ENCODE measurements around the gene CEP95. TPM values are rescaled to one million over a fixed set of nuclear protein-coding genes. Genes with fewer than 3 reads are reported as not detected.
"Not testable (repeated sequence)": the region's sequence is repeated elsewhere in the genome, so short reads cannot be mapped to it uniquely, and the experiment has no call there.

The CEP95 gene
- total RNA-seq, 6 experiments from 2014 or later, result 9.0 to 13.0 (median 11.5) TPM

DNA sequence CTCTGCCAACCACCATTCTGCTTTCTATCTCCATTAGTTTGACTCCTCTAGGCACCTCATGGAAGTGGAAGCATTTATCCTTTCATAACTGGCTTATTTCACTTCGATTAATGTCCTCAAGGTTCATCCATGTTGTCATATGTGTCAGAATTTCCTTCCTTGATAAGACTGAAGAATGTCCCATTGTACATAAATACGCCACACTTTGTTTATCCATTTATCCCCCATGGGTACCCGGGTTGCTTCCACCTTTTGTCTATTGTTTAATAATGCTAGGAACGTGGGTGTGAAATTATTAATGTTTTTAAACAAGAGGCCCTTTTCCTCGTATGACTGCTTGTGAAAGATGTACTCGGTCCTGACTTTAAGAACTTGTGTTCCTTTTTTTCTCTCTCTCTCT, 45.0 kb upstream of the CEP95 start:
- Mint-ChIP-seq H3K27ac (no peak overlapping the region), H3K36me3 (ENCODE audit: low read depth) (no peaks in the 10 kb centered on the region), H3K4me3 (no peak overlapping the region), H3K9me3 (no peaks in the 10 kb centered on the region), H3K27me3 (ENCODE audit: insufficient read depth) (peaks cover 5% of the 10 kb centered on the region; the same call in 1 of the 2 replicates), H3K4me1 (ENCODE audit: low read depth) (peaks cover 28% of the 10 kb centered on the region)
- DNase-seq, result no peak
- no peak for TF ChIP-seq CTCF (IDR thresholded peaks at IDR 0.05)

DNA sequence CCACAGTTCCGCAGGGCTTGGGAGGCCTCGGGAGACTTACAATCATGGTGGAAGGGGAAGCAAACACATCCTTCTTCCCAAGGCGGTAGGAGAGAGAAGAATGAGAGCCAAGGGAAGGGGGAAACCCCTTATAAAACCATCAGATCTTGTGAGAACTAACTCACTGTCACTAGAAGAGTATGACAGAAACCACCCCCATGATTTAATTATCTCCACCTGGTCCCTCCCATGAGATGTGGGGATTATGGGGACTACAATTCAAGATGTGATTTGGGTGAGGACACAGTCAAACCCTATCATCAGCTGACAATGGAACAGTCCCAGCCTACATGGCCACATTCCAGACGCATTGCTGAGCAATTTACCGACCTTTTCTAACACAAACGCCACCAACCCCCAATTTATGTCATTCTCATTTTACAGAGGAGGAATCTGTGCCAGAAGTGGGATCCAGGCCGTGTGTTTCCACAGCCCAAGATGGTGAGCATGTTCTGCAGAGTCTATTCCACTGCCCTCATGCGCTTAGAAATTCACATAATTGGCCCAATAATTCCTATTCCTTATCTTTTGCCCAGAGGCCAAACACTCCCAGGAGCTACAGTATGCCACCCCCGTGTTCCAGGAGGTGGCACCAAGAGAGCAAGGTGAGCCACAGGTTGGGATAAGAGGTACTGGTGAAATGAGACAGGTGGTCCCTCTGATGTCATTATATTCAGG, 40.6 kb upstream of the CEP95 start:
- Mint-ChIP-seq H3K4me3 (no peak overlapping the region), H3K9me3 (no peaks in the 10 kb centered on the region), H3K27me3 (ENCODE audit: insufficient read depth) (peaks cover 7% of the 10 kb centered on the region), H3K27ac (no peak overlapping the region), H3K36me3 (ENCODE audit: low read depth) (no peaks in the 10 kb centered on the region), H3K4me1 (ENCODE audit: low read depth) (peaks cover 16% of the 10 kb centered on the region)
- DNase-seq, result no peak
- no peak for TF ChIP-seq CTCF (IDR thresholded peaks at IDR 0.05)

DNA sequence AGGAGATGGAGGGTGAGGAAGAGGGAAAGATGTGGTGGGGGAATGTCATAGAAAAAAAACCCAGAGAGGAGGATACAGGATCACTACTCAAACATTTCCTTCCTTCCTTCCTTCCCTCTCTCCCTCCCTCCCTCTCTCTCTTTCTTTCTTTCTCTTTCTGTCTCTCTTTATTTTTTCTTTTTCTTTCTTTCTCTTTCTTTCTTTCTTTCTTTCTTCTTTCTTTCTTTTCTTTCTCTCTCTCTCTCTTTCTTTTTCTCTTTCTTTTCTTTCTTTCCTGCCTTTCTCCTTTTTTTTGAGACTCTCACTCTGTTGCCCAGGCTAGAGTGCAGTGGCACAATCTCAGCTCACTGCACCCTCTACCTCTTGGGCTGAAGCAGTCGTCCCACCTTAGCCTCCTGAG, 39.9 kb upstream of the CEP95 start:
- not testable (repeated sequence) for H3K36me3 Mint-ChIP-seq (ENCODE audit: low read depth); DNase-seq; H3K4me3 Mint-ChIP-seq; H3K27ac Mint-ChIP-seq; H3K27me3 Mint-ChIP-seq (ENCODE audit: insufficient read depth); H3K9me3 Mint-ChIP-seq
- H3K4me1 Mint-ChIP-seq (ENCODE audit: low read depth), result peaks cover 16% of the 10 kb centered on the region

- no peak overlapping the region for H3K27ac Mint-ChIP-seq
- H3K27me3 Mint-ChIP-seq (ENCODE audit: insufficient read depth), result peaks cover 5% of the 10 kb centered on the region
- no peak for TF ChIP-seq CTCF (IDR thresholded peaks at IDR 0.05)
- no peak overlapping the region for H3K4me3 Mint-ChIP-seq
- DNase-seq, result no peak
- H3K4me1 Mint-ChIP-seq (ENCODE audit: low read depth), result peaks cover 15% of the 10 kb centered on the region
- no peaks in the 10 kb centered on the region for H3K9me3 Mint-ChIP-seq
- H3K36me3 Mint-ChIP-seq (ENCODE audit: low read depth), result no peaks in the 10 kb centered on the region
These were observed 36.2 kb upstream of the CEP95 start for GRCh38 chr17:64470625-64471024.

- Mint-ChIP-seq H3K4me3 (no peak overlapping the region), H3K27me3 (ENCODE audit: insufficient read depth) (peaks cover 3% of the 10 kb centered on the region)
These were observed 35.3 kb upstream of the CEP95 start for GRCh38 chr17:64471440-64471839.

More at GRCh38 chr17:64471440-64471839, 35.3 kb upstream of the CEP95 start:
- Mint-ChIP-seq H3K9me3 (no peaks in the 10 kb centered on the region), H3K27ac (no peak overlapping the region), H3K4me1 (ENCODE audit: low read depth) (peaks cover 7% of the 10 kb centered on the region), H3K36me3 (ENCODE audit: low read depth) (no peaks in the 10 kb centered on the region)
- DNase-seq, result no peak
- no peak for TF ChIP-seq CTCF (IDR thresholded peaks at IDR 0.05)
